H9 (cell line): Measurements from ENCODE around the gene ATP8A2. TPM values are rescaled to one million over a fixed set of nuclear protein-coding genes. Genes with fewer than 3 reads are reported as not detected.

Experiments
- DNase-seq: peaks from one replicate; pipeline ENCODE4 v3.0.0-alpha.2; 2017
- H2AFZ ChIP-seq: one replicate; pipeline ENCODE4 v1.6.1; 2013; ENCODE audit warnings: mild to moderate bottlenecking, low read length, control low read depth, moderate library complexity
- H2AK5ac ChIP-seq: 2 replicates; pipeline ENCODE4 v1.6.1; 2013; ENCODE audit warnings: low read length, control low read depth, mixed read lengths; ENCODE audit not compliant: insufficient read length
- H2BK120ac ChIP-seq: one replicate; pipeline ENCODE4 v1.6.1; 2013; ENCODE audit warnings: low read depth, mild to moderate bottlenecking, low read length, control low read depth, inconsistent platforms; ENCODE audit not compliant: poor library complexity, severe bottlenecking
- H2BK12ac ChIP-seq: 2 replicates; pipeline ENCODE4 v1.6.1; 2013; ENCODE audit warnings: low read length, control low read depth, mixed read lengths, low read depth; ENCODE audit not compliant: insufficient read length
- H2BK15ac ChIP-seq: 2 replicates; pipeline ENCODE4 v1.6.1; 2013; ENCODE audit warnings: low read depth, low read length, control low read depth
- H2BK20ac ChIP-seq: one replicate; pipeline ENCODE4 v1.6.1; 2013; ENCODE audit warnings: low read depth, mild to moderate bottlenecking, low read length, control low read depth, inconsistent platforms; ENCODE audit not compliant: poor library complexity, severe bottlenecking
- H2BK5ac ChIP-seq: 2 replicates; pipeline ENCODE4 v1.6.1; 2013; ENCODE audit warnings: low read length, control low read depth, mixed read lengths; ENCODE audit not compliant: insufficient read length
- H3K14ac ChIP-seq: 2 replicates; pipeline ENCODE4 v1.6.1; 2013; ENCODE audit warnings: low read length, control low read depth; ENCODE audit not compliant: insufficient read depth
- H3K18ac ChIP-seq: 2 replicates; pipeline ENCODE4 v1.6.1; 2013; ENCODE audit warnings: low read depth, mild to moderate bottlenecking, mixed read lengths, low read length, control low read depth; ENCODE audit not compliant: insufficient read length
- H3K23ac ChIP-seq: 2 replicates; pipeline ENCODE4 v1.6.1; 2013; ENCODE audit warnings: low read length, control low read depth, mixed read lengths, low read depth; ENCODE audit not compliant: insufficient read length
- H3K23me2 ChIP-seq: 2 replicates; pipeline ENCODE4 v1.6.1; 2013; ENCODE audit warnings: low read depth, mild to moderate bottlenecking, mixed read lengths, low read length, control low read depth; ENCODE audit not compliant: insufficient read length, poor library complexity, severe bottlenecking
- H3K27ac ChIP-seq: 2 replicates; pipeline ENCODE4 v1.5.1; 2013; ENCODE audit warnings: low read length, control low read depth, mixed read lengths, low read depth; ENCODE audit not compliant: insufficient read length
- H3K27me3 ChIP-seq: 2 replicates; pipeline ENCODE4 v1.6.1; 2013; ENCODE audit warnings: low read length, control low read depth, inconsistent platforms; ENCODE audit not compliant: insufficient read depth
- H3K4ac ChIP-seq: 2 replicates; pipeline ENCODE4 v1.6.1; 2013; ENCODE audit warnings: low read depth, mild to moderate bottlenecking, control low read depth, inconsistent platforms, low read length, moderate library complexity
- H3K4me1 ChIP-seq: 2 replicates; pipeline ENCODE4 v1.6.1; 2013; ENCODE audit warnings: low read length, control low read depth, inconsistent platforms; ENCODE audit not compliant: insufficient read depth
- H3K4me2 ChIP-seq: 2 replicates; pipeline ENCODE4 v1.6.1; 2013; ENCODE audit warnings: low read length, control low read depth, mixed read lengths; ENCODE audit not compliant: insufficient read length, insufficient read depth
- H3K56ac ChIP-seq: 2 replicates; pipeline ENCODE4 v1.6.1; 2013; ENCODE audit warnings: low read depth, mild to moderate bottlenecking, mixed read lengths, low read length, control low read depth; ENCODE audit not compliant: insufficient read length
- H3K79me1 ChIP-seq: 2 replicates; pipeline ENCODE4 v1.6.1; 2013; ENCODE audit warnings: low read depth, mild to moderate bottlenecking, moderate library complexity, low read length, control low read depth, inconsistent platforms; ENCODE audit not compliant: insufficient read depth, poor library complexity, severe bottlenecking
- H3K79me2 ChIP-seq: 2 replicates; pipeline ENCODE4 v1.6.1; 2013; ENCODE audit warnings: low read length, control low read depth, inconsistent platforms; ENCODE audit not compliant: insufficient read depth
- H3K9ac ChIP-seq: 2 replicates; pipeline ENCODE4 v1.6.1; 2013; ENCODE audit warnings: low read length, control low read depth, mixed read lengths; ENCODE audit not compliant: insufficient read length; ENCODE audit errors: extremely low read depth
- H3K9me3 ChIP-seq: one replicate; pipeline ENCODE4 v1.6.1; 2013; ENCODE audit warnings: low read depth, low read length, inconsistent platforms; ENCODE audit not compliant: control insufficient read depth
- H3T11ph ChIP-seq: one replicate; pipeline ENCODE4 v1.6.1; 2013; ENCODE audit warnings: mild to moderate bottlenecking, low read length, control low read depth, inconsistent platforms
- H4K20me1 ChIP-seq: one replicate; pipeline ENCODE4 v1.6.1; 2013; ENCODE audit not compliant: control insufficient read depth, insufficient read length, insufficient read depth
- H4K5ac ChIP-seq: 2 replicates; pipeline ENCODE4 v1.6.1; 2013; ENCODE audit warnings: low read depth, mild to moderate bottlenecking, mixed read lengths, low read length, control low read depth; ENCODE audit not compliant: insufficient read length
- H4K8ac ChIP-seq: replicated peaks from 2 replicates; pipeline ENCODE4 v1.6.1; 2013; ENCODE audit warnings: low read length, control low read depth, mixed read lengths, low read depth; ENCODE audit not compliant: insufficient read length
- H4K91ac ChIP-seq: 2 replicates; pipeline ENCODE4 v1.6.1; 2013; ENCODE audit warnings: low read depth, mild to moderate bottlenecking, moderate library complexity, mixed read lengths, low read length, control low read depth; ENCODE audit not compliant: insufficient read length
- H3K27ac Mint-ChIP-seq, 3 experiments: 2 replicates in 2 of 3; 3 replicates in 1 of 3; pipeline ENCODE4 v1.8.0; 2020 to 2021; ENCODE audit warnings: mixed read lengths in 3 of 3, mild to moderate bottlenecking in 1 of 3, moderate library complexity in 1 of 3
- H3K27me3 Mint-ChIP-seq: 2 replicates; pipeline ENCODE4 v1.8.0; 2021; ENCODE audit warnings: low read depth, mild to moderate bottlenecking, moderate library complexity, mixed read lengths
- H3K36me3 Mint-ChIP-seq, 3 experiments: 2 replicates in 2 of 3; 3 replicates in 1 of 3; pipeline ENCODE4 v1.8.0; 2020 to 2021; ENCODE audit warnings: low read depth in 3 of 3, mixed read lengths in 3 of 3; ENCODE audit not compliant: insufficient read depth in 1 of 3
- H3K4me1 Mint-ChIP-seq, 2 experiments: 2 replicates each; pipeline ENCODE4 v1.8.0; 2020; ENCODE audit warnings: mixed read lengths in 2 of 2
- H3K4me3 Mint-ChIP-seq, 2 experiments: 2 replicates in 1 of 2; 3 replicates in 1 of 2; pipeline ENCODE4 v1.8.0; 2020 to 2021; ENCODE audit warnings: mild to moderate bottlenecking in 2 of 2, mixed read lengths in 2 of 2, moderate library complexity in 1 of 2
- H3K9me3 Mint-ChIP-seq, 2 experiments: 2 replicates in 1 of 2; 3 replicates in 1 of 2; pipeline ENCODE4 v1.8.0; 2020; ENCODE audit warnings: mild to moderate bottlenecking in 2 of 2, mixed read lengths in 2 of 2, moderate library complexity in 1 of 2
- CTCF ChIP-seq: fragments of 200-600 bp; sonication (generic); conservative IDR thresholded peaks from 3 replicates; pipeline ENCODE4 v1.8.0; 2021; ENCODE audit warnings: antibody characterized with exemption, mild to moderate bottlenecking
- WGBS: extraction: QIAGEN DNeasy Blood & Tissue Kit; methylation state at CpG from one replicate; pipeline ENCODE4 v1.1.7; 2013; ENCODE audit warnings: missing lambda C conversion rate, low lambda C conversion rate, mixed read lengths; ENCODE audit not compliant: insufficient read length; ENCODE audit errors: extremely low coverage; 5-methylcytosine and 5-hydroxymethylcytosine counted together
- total RNA-seq: library from RNA; stranded (reverse); gene quantifications from 2 replicates; pipeline ENCODE4 v1.2.1, GENCODE V29; 2021

ATP8A2 gene
- total RNA-seq, 1 experiment from 2014 or later, result 18.2 TPM

- peaks cover 0 to 3% of the 10 kb centered on the region in 2 experiments; a peak in 2 of 5 replicates for H3K9me3 Mint-ChIP-seq
- Histone ChIP-seq H3K4ac (no peak overlapping the region), H2BK12ac (no peak overlapping the region), H2AK5ac (no peak overlapping the region), H4K91ac (no peak overlapping the region), H3K27me3 (no peaks in the 10 kb centered on the region), H3K79me1 (no peaks in the 10 kb centered on the region), H2BK120ac (no peak overlapping the region), H3K9ac (no peak overlapping the region), H2AFZ (no peak overlapping the region), H3K14ac (no peak overlapping the region), H2BK20ac (no peak overlapping the region), H4K8ac (no peak overlapping the region), H2BK5ac (no peak overlapping the region), H3K23ac (no peak overlapping the region), H3K27ac (no peak overlapping the region), H4K5ac (no peak overlapping the region), H3T11ph (no peak overlapping the region), H3K18ac (no peak overlapping the region), H3K4me1 (peaks cover 10% of the 10 kb centered on the region; the same call in 1 of the 2 replicates), H2BK15ac (no peak overlapping the region), H3K9me3 (no peaks in the 10 kb centered on the region), H4K20me1 (no peaks in the 10 kb centered on the region), H3K56ac (no peak overlapping the region), H3K4me2 (no peak overlapping the region), H3K23me2 (no peaks in the 10 kb centered on the region), H3K79me2 (no peaks in the 10 kb centered on the region)
- no CpG with 5 or more reads among the region's 1 CpG for WGBS
- H3K36me3 Mint-ChIP-seq, result peaks cover 0 to 6% (median 3%) of the 10 kb centered on the region in 3 experiments; a peak in 4 of 7 replicates
- no peak for TF ChIP-seq CTCF
- no peak overlapping the region for H3K4me3 Mint-ChIP-seq
- 0 out of 2 replicates have a peak, but pooled peaks cover 2% of the 10 kb centered on the region for H3K27me3 Mint-ChIP-seq
- no peak overlapping the region for H3K27ac Mint-ChIP-seq
- peaks cover 44 to 46% of the 10 kb centered on the region in 2 experiments for H3K4me1 Mint-ChIP-seq
- no peak for DNase-seq
Observed at GRCh38 chr13:25766991-25767390, 395.2 kb downstream of the ATP8A2 start.
